H9 (cell line): ENCODE results near the gene GBE1. TPM values are rescaled to one million over a fixed set of nuclear protein-coding genes. Genes with fewer than 3 reads are reported as not detected.

Source experiments
- DNase-seq: peaks from one replicate; pipeline ENCODE4 v3.0.0-alpha.2; 2017
- H2AFZ ChIP-seq: one replicate; pipeline ENCODE4 v1.6.1; 2013; ENCODE audit warnings: mild to moderate bottlenecking, low read length, control low read depth, moderate library complexity
- H2AK5ac ChIP-seq: 2 replicates; pipeline ENCODE4 v1.6.1; 2013; ENCODE audit warnings: low read length, control low read depth, mixed read lengths; ENCODE audit not compliant: insufficient read length
- H2BK120ac ChIP-seq: one replicate; pipeline ENCODE4 v1.6.1; 2013; ENCODE audit warnings: low read depth, mild to moderate bottlenecking, low read length, control low read depth, inconsistent platforms; ENCODE audit not compliant: poor library complexity, severe bottlenecking
- H2BK12ac ChIP-seq: 2 replicates; pipeline ENCODE4 v1.6.1; 2013; ENCODE audit warnings: low read length, control low read depth, mixed read lengths, low read depth; ENCODE audit not compliant: insufficient read length
- H2BK15ac ChIP-seq: 2 replicates; pipeline ENCODE4 v1.6.1; 2013; ENCODE audit warnings: low read depth, low read length, control low read depth
- H2BK20ac ChIP-seq: one replicate; pipeline ENCODE4 v1.6.1; 2013; ENCODE audit warnings: low read depth, mild to moderate bottlenecking, low read length, control low read depth, inconsistent platforms; ENCODE audit not compliant: poor library complexity, severe bottlenecking
- H2BK5ac ChIP-seq: 2 replicates; pipeline ENCODE4 v1.6.1; 2013; ENCODE audit warnings: low read length, control low read depth, mixed read lengths; ENCODE audit not compliant: insufficient read length
- H3K14ac ChIP-seq: 2 replicates; pipeline ENCODE4 v1.6.1; 2013; ENCODE audit warnings: low read length, control low read depth; ENCODE audit not compliant: insufficient read depth
- H3K18ac ChIP-seq: 2 replicates; pipeline ENCODE4 v1.6.1; 2013; ENCODE audit warnings: low read depth, mild to moderate bottlenecking, mixed read lengths, low read length, control low read depth; ENCODE audit not compliant: insufficient read length
- H3K23ac ChIP-seq: 2 replicates; pipeline ENCODE4 v1.6.1; 2013; ENCODE audit warnings: low read length, control low read depth, mixed read lengths, low read depth; ENCODE audit not compliant: insufficient read length
- H3K23me2 ChIP-seq: 2 replicates; pipeline ENCODE4 v1.6.1; 2013; ENCODE audit warnings: low read depth, mild to moderate bottlenecking, mixed read lengths, low read length, control low read depth; ENCODE audit not compliant: insufficient read length, poor library complexity, severe bottlenecking
- H3K27ac ChIP-seq: 2 replicates; pipeline ENCODE4 v1.5.1; 2013; ENCODE audit warnings: low read length, control low read depth, mixed read lengths, low read depth; ENCODE audit not compliant: insufficient read length
- H3K27me3 ChIP-seq: 2 replicates; pipeline ENCODE4 v1.6.1; 2013; ENCODE audit warnings: low read length, control low read depth, inconsistent platforms; ENCODE audit not compliant: insufficient read depth
- H3K4ac ChIP-seq: 2 replicates; pipeline ENCODE4 v1.6.1; 2013; ENCODE audit warnings: low read depth, mild to moderate bottlenecking, control low read depth, inconsistent platforms, low read length, moderate library complexity
- H3K4me1 ChIP-seq: 2 replicates; pipeline ENCODE4 v1.6.1; 2013; ENCODE audit warnings: low read length, control low read depth, inconsistent platforms; ENCODE audit not compliant: insufficient read depth
- H3K4me2 ChIP-seq: 2 replicates; pipeline ENCODE4 v1.6.1; 2013; ENCODE audit warnings: low read length, control low read depth, mixed read lengths; ENCODE audit not compliant: insufficient read length, insufficient read depth
- H3K56ac ChIP-seq: 2 replicates; pipeline ENCODE4 v1.6.1; 2013; ENCODE audit warnings: low read depth, mild to moderate bottlenecking, mixed read lengths, low read length, control low read depth; ENCODE audit not compliant: insufficient read length
- H3K79me1 ChIP-seq: 2 replicates; pipeline ENCODE4 v1.6.1; 2013; ENCODE audit warnings: low read depth, mild to moderate bottlenecking, moderate library complexity, low read length, control low read depth, inconsistent platforms; ENCODE audit not compliant: insufficient read depth, poor library complexity, severe bottlenecking
- H3K79me2 ChIP-seq: 2 replicates; pipeline ENCODE4 v1.6.1; 2013; ENCODE audit warnings: low read length, control low read depth, inconsistent platforms; ENCODE audit not compliant: insufficient read depth
- H3K9ac ChIP-seq: 2 replicates; pipeline ENCODE4 v1.6.1; 2013; ENCODE audit warnings: low read length, control low read depth, mixed read lengths; ENCODE audit not compliant: insufficient read length; ENCODE audit errors: extremely low read depth
- H3K9me3 ChIP-seq: one replicate; pipeline ENCODE4 v1.6.1; 2013; ENCODE audit warnings: low read depth, low read length, inconsistent platforms; ENCODE audit not compliant: control insufficient read depth
- H3T11ph ChIP-seq: one replicate; pipeline ENCODE4 v1.6.1; 2013; ENCODE audit warnings: mild to moderate bottlenecking, low read length, control low read depth, inconsistent platforms
- H4K20me1 ChIP-seq: one replicate; pipeline ENCODE4 v1.6.1; 2013; ENCODE audit not compliant: control insufficient read depth, insufficient read length, insufficient read depth
- H4K5ac ChIP-seq: 2 replicates; pipeline ENCODE4 v1.6.1; 2013; ENCODE audit warnings: low read depth, mild to moderate bottlenecking, mixed read lengths, low read length, control low read depth; ENCODE audit not compliant: insufficient read length
- H4K8ac ChIP-seq: replicated peaks from 2 replicates; pipeline ENCODE4 v1.6.1; 2013; ENCODE audit warnings: low read length, control low read depth, mixed read lengths, low read depth; ENCODE audit not compliant: insufficient read length
- H4K91ac ChIP-seq: 2 replicates; pipeline ENCODE4 v1.6.1; 2013; ENCODE audit warnings: low read depth, mild to moderate bottlenecking, moderate library complexity, mixed read lengths, low read length, control low read depth; ENCODE audit not compliant: insufficient read length
- H3K27ac Mint-ChIP-seq, 3 experiments: 2 replicates in 2 of 3; 3 replicates in 1 of 3; pipeline ENCODE4 v1.8.0; 2020 to 2021; ENCODE audit warnings: mixed read lengths in 3 of 3, mild to moderate bottlenecking in 1 of 3, moderate library complexity in 1 of 3
- H3K27me3 Mint-ChIP-seq: 2 replicates; pipeline ENCODE4 v1.8.0; 2021; ENCODE audit warnings: low read depth, mild to moderate bottlenecking, moderate library complexity, mixed read lengths
- H3K36me3 Mint-ChIP-seq, 3 experiments: 2 replicates in 2 of 3; 3 replicates in 1 of 3; pipeline ENCODE4 v1.8.0; 2020 to 2021; ENCODE audit warnings: low read depth in 3 of 3, mixed read lengths in 3 of 3; ENCODE audit not compliant: insufficient read depth in 1 of 3
- H3K4me1 Mint-ChIP-seq, 2 experiments: 2 replicates each; pipeline ENCODE4 v1.8.0; 2020; ENCODE audit warnings: mixed read lengths in 2 of 2
- H3K4me3 Mint-ChIP-seq, 2 experiments: 2 replicates in 1 of 2; 3 replicates in 1 of 2; pipeline ENCODE4 v1.8.0; 2020 to 2021; ENCODE audit warnings: mild to moderate bottlenecking in 2 of 2, mixed read lengths in 2 of 2, moderate library complexity in 1 of 2
- H3K9me3 Mint-ChIP-seq, 2 experiments: 2 replicates in 1 of 2; 3 replicates in 1 of 2; pipeline ENCODE4 v1.8.0; 2020; ENCODE audit warnings: mild to moderate bottlenecking in 2 of 2, mixed read lengths in 2 of 2, moderate library complexity in 1 of 2
- CTCF ChIP-seq: fragments of 200-600 bp; sonication (generic); conservative IDR thresholded peaks from 3 replicates; pipeline ENCODE4 v1.8.0; 2021; ENCODE audit warnings: antibody characterized with exemption, mild to moderate bottlenecking
- WGBS: extraction: QIAGEN DNeasy Blood & Tissue Kit; methylation state at CpG from one replicate; pipeline ENCODE4 v1.1.7; 2013; ENCODE audit warnings: missing lambda C conversion rate, low lambda C conversion rate, mixed read lengths; ENCODE audit not compliant: insufficient read length; ENCODE audit errors: extremely low coverage; 5-methylcytosine and 5-hydroxymethylcytosine counted together
- total RNA-seq: library from RNA; stranded (reverse); gene quantifications from 2 replicates; pipeline ENCODE4 v1.2.1, GENCODE V29; 2021

Gene GBE1
- total RNA-seq, 1 experiment from 2014 or later, result 13.8 TPM

DNA sequence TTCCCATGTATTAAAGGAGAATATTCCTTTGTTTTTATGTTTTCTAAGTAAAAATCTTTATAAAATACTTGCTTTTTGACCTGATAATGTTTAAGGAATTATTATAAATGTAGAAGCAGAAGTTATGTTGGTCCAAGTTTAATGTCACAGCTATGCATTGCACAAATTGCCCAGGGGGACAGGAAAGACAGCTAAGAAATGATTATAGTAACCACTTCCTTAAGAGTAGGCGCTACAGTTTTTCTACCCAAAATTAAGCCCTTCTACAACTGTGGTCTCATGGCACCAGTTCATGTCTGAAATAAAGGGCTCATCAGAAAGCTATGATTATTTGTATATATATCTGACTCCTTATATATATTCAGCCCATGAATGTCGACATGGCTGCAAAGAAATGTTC, 176.4 kb downstream of the GBE1 start:
- Histone ChIP-seq H3K4ac (no peak overlapping the region), H3K18ac (no peak overlapping the region), H2BK12ac (no peak overlapping the region), H3K9me3 (no peaks in the 10 kb centered on the region), H2BK15ac (no peak overlapping the region), H4K20me1 (no peaks in the 10 kb centered on the region), H3K79me1 (no peaks in the 10 kb centered on the region), H3K23me2 (no peaks in the 10 kb centered on the region), H2AK5ac (no peak overlapping the region), H2BK20ac (no peak overlapping the region), H4K5ac (no peak overlapping the region), H3K23ac (no peak overlapping the region), H2BK5ac (no peak overlapping the region), H3K9ac (no peak overlapping the region), H3K79me2 (no peaks in the 10 kb centered on the region), H2BK120ac (no peak overlapping the region), H4K8ac (no peak overlapping the region), H3K14ac (no peak overlapping the region), H3K27ac (no peak overlapping the region), H3K56ac (no peak overlapping the region), H3T11ph (no peak overlapping the region), H2AFZ (no peak overlapping the region), H3K27me3 (no peaks in the 10 kb centered on the region), H3K4me2 (no peak overlapping the region), H4K91ac (no peak overlapping the region), H3K4me1 (no peaks in the 10 kb centered on the region)
- Mint-ChIP-seq H3K27ac (no peak overlapping the region), H3K9me3 (no peaks in the 10 kb centered on the region), H3K36me3 (no peaks in the 10 kb centered on the region), H3K27me3 (no peaks in the 10 kb centered on the region), H3K4me1 (peaks cover 5 to 7% of the 10 kb centered on the region in 2 experiments), H3K4me3 (no peak overlapping the region)
- no peak for TF ChIP-seq CTCF
- DNase-seq, result no peak
- no CpG with 5 or more reads among the region's 2 CpGs for WGBS
